Mucosa of rectum (tissue), 2 donors: Measurements from ENCODE around the gene GVQW3.
A peak's percentile ranks its signal among the peaks of the same experiment; 100 is the strongest.

Experiments
- H3K27ac ChIP-seq, 2 donors: one replicate each; pipeline ENCODE4 v1.7.0; 2013; ENCODE audit warnings: inconsistent platforms in 2 of 2, low read depth in 2 of 2, low read length in 2 of 2
- H3K27me3 ChIP-seq, 2 donors: one replicate each; pipeline ENCODE4 v1.7.0; 2013; ENCODE audit warnings: low read length in 2 of 2; ENCODE audit not compliant: control insufficient read depth in 2 of 2, insufficient read depth in 2 of 2
- H3K36me3 ChIP-seq, 2 donors: one replicate each; pipeline ENCODE4 v1.7.0; 2013; ENCODE audit warnings: low read length in 2 of 2; ENCODE audit not compliant: control insufficient read depth in 2 of 2, insufficient read depth in 2 of 2
- H3K4me1 ChIP-seq, 2 donors: one replicate each; pipeline ENCODE4 v1.7.0; 2013; ENCODE audit warnings: low read length in 2 of 2, mild to moderate bottlenecking in 1 of 2; ENCODE audit not compliant: control insufficient read depth in 2 of 2, insufficient read depth in 2 of 2
- H3K4me3 ChIP-seq, 2 donors: one replicate each; pipeline ENCODE4 v1.7.0; 2013; ENCODE audit warnings: low read length in 2 of 2
- H3K9ac ChIP-seq, 2 donors: one replicate each; pipeline ENCODE4 v1.7.0; 2013; ENCODE audit warnings: low read length in 2 of 2, low read depth in 1 of 2, mild to moderate bottlenecking in 1 of 2
- H3K9me3 ChIP-seq, 2 donors: one replicate each; pipeline ENCODE4 v1.7.0; 2013; ENCODE audit warnings: low read length in 2 of 2; ENCODE audit not compliant: control insufficient read depth in 2 of 2
- donor health status: healthy.
- donor health status: Normal muscosa, but diverticular disease.

GVQW3 gene

GRCh38 chr11:76380977-76381719, at the start of gene GVQW3, which contains the start of gene THAP12:
Gene GVQW3 (plus strand): TSS chr11:76381323. CDS start chr11:76381829, 506 bp downstream.
Gene THAP12 (minus strand): TSS chr11:76381132. CDS start chr11:76380836, 296 bp downstream.
- Histone ChIP-seq H3K9me3 (no peaks in the 10 kb centered on the region), H3K36me3 (no peaks in the 10 kb centered on the region), H3K27ac (peak within 1 kb of the TSS; percentile 56 to 78), H3K4me3 (peak within 1 kb of the TSS; percentile 94 to 97), H3K27me3 (no peaks in the 10 kb centered on the region), H3K9ac (peak within 1 kb of the TSS; percentile 49 to 77), H3K4me1 (peaks cover 29 to 33% of the 10 kb centered on the region in 2 donors)

GRCh38 chr11:76334826-76335389, 46.2 kb upstream of the GVQW3 start:
- Histone ChIP-seq H3K27ac (no peak overlapping the region), H3K27me3 (no peaks in the 10 kb centered on the region), H3K36me3 (no peaks in the 10 kb centered on the region), H3K9ac (no peak overlapping the region), H3K9me3 (no peaks in the 10 kb centered on the region), H3K4me1 (no peaks in the 10 kb centered on the region), H3K4me3 (no peak overlapping the region)

- H3K27ac ChIP-seq, result no peak overlapping the region
- H3K36me3 ChIP-seq, result no peaks in the 10 kb centered on the region
- H3K27me3 ChIP-seq, result no peaks in the 10 kb centered on the region
- no peak overlapping the region for H3K9ac ChIP-seq
- H3K4me1 ChIP-seq, result no peaks in the 10 kb centered on the region
- no peak overlapping the region for H3K4me3 ChIP-seq
- H3K9me3 ChIP-seq, result no peaks in the 10 kb centered on the region
Measured at GRCh38 chr11:76335842-76336241, 45.3 kb upstream of the GVQW3 start.

GRCh38 chr11:76336597-76336996, 44.5 kb upstream of the GVQW3 start:
- Histone ChIP-seq H3K9me3 (no peaks in the 10 kb centered on the region), H3K36me3 (no peaks in the 10 kb centered on the region), H3K27ac (no peak overlapping the region), H3K27me3 (no peaks in the 10 kb centered on the region), H3K4me3 (no peak overlapping the region), H3K9ac (no peak overlapping the region), H3K4me1 (no peaks in the 10 kb centered on the region)

GRCh38 chr11:76337469-76337868, 43.7 kb upstream of the GVQW3 start:
- no peaks in the 10 kb centered on the region for H3K4me1 ChIP-seq
- no peaks in the 10 kb centered on the region for H3K36me3 ChIP-seq

GRCh38 chr11:76337923-76338322, 43.2 kb upstream of the GVQW3 start:
- no peaks in the 10 kb centered on the region for H3K36me3 ChIP-seq
- H3K4me3 ChIP-seq, result no peak overlapping the region
- H3K27me3 ChIP-seq, result no peaks in the 10 kb centered on the region
- H3K9ac ChIP-seq, result no peak overlapping the region
- H3K9me3 ChIP-seq, result no peaks in the 10 kb centered on the region
- no peak overlapping the region for H3K27ac ChIP-seq
- H3K4me1 ChIP-seq, result no peaks in the 10 kb centered on the region

More at GRCh38 chr11:76337469-76337868, 43.7 kb upstream of the GVQW3 start:
- H3K9ac ChIP-seq, result no peak overlapping the region
- no peaks in the 10 kb centered on the region for H3K27me3 ChIP-seq
- H3K9me3 ChIP-seq, result no peaks in the 10 kb centered on the region
- H3K4me3 ChIP-seq, result no peak overlapping the region
- H3K27ac ChIP-seq, result no peak overlapping the region

- Histone ChIP-seq H3K9me3 (no peaks in the 10 kb centered on the region), H3K36me3 (no peaks in the 10 kb centered on the region), H3K27me3 (no peaks in the 10 kb centered on the region), H3K4me1 (no peaks in the 10 kb centered on the region), H3K4me3 (no peak overlapping the region), H3K27ac (peak overlapping the region; percentile 17 to 40), H3K9ac (no peak overlapping the region)
Measured at GRCh38 chr11:76339221-76339620, 41.9 kb upstream of the GVQW3 start.

GRCh38 chr11:76347466-76347865, 33.7 kb upstream of the GVQW3 start:
- Histone ChIP-seq H3K4me1 (no peaks in the 10 kb centered on the region), H3K9me3 (no peaks in the 10 kb centered on the region), H3K27me3 (no peaks in the 10 kb centered on the region), H3K9ac (no peak overlapping the region), H3K36me3 (peaks cover 0 to under 1% of the 10 kb centered on the region in 2 donors), H3K27ac (no peak overlapping the region), H3K4me3 (no peak overlapping the region)

GRCh38 chr11:76348348-76348747, 32.8 kb upstream of the GVQW3 start:
- no peaks in the 10 kb centered on the region for H3K27me3 ChIP-seq
- H3K9me3 ChIP-seq, result no peaks in the 10 kb centered on the region
- H3K27ac ChIP-seq, result no peak overlapping the region
- H3K9ac ChIP-seq, result no peak overlapping the region
- no peaks in the 10 kb centered on the region for H3K4me1 ChIP-seq
- peaks cover 6 to 9% of the 10 kb centered on the region in 2 donors for H3K36me3 ChIP-seq
- H3K4me3 ChIP-seq, result no peak overlapping the region

- H3K27me3 ChIP-seq, result no peaks in the 10 kb centered on the region
- H3K27ac ChIP-seq, result no peak overlapping the region
- peaks cover 33 to 38% of the 10 kb centered on the region in 2 donors for H3K36me3 ChIP-seq
- H3K9me3 ChIP-seq, result peaks cover 5 to 9% of the 10 kb centered on the region in 2 donors
- no peak overlapping the region for H3K4me3 ChIP-seq
- no peaks in the 10 kb centered on the region for H3K4me1 ChIP-seq
- H3K9ac ChIP-seq, result no peak overlapping the region
Measured at GRCh38 chr11:76355172-76355571, 26.0 kb upstream of the GVQW3 start.
